ENCODE data around the gene FGF14. TPM values are rescaled to one million over a fixed set of nuclear protein-coding genes. Genes with fewer than 3 reads are reported as not detected.

The FGF14 gene
- total and polyA plus RNA-seq, 2 donors (not counting 3 experiments of a cell fraction or from before 2014, with no cell fraction given), result not detected

- no TSS peak for BruUV-seq (replicated peaks)
- no peak overlapping the region for H3K4me2 ChIP-seq (ENCODE audit: insufficient read depth, low read length)
- intact Hi-C loops (cut with micrococcal nuclease) (no loop called here), dilution Hi-C loops (cut with MboI; ENCODE audit: extremely low pct_ligation_motif_present, low sequenced_read_pairs) (no loop called here)
- H2AFZ ChIP-seq (ENCODE audit: low read depth, low read length), result no peak overlapping the region
- TF ChIP-seq MAX (IDR thresholded peaks at IDR 0.05; ENCODE audit: insufficient read depth, insufficient read length) (no peak), EZH2 (IDR thresholded peaks at IDR 0.05; ENCODE audit: borderline replicate concordance, low read depth, low read length, severe bottlenecking) (no peak), JUN (IDR thresholded peaks at IDR 0.05; ENCODE audit: borderline replicate concordance, insufficient read depth, insufficient read length, low read depth) (no peak), FOS (IDR thresholded peaks at IDR 0.05; ENCODE audit: borderline replicate concordance, insufficient read depth, low read length) (no peak), POLR2AphosphoS5 (IDR thresholded peaks at IDR 0.05; ENCODE audit: insufficient read depth, low read depth, low read length) (no peak), GATA2 (IDR thresholded peaks at IDR 0.05; ENCODE audit: insufficient read depth, insufficient read length, low read depth, low read length) (no peak), CTCF (IDR thresholded peaks at IDR 0.05; ENCODE audit: extremely low read depth in 1 of 2, insufficient read depth in 1 of 2, low read depth in 1 of 2, low read length in 2 of 2) (no peak), POLR2A (IDR thresholded peaks at IDR 0.05; ENCODE audit: low read depth, low read length) (no peak)
- ChIA-PET POLR2A (no interaction called here), CTCF (interaction anchor here (1.6 kb wide), 1 partner anchor 9 kb away, joined by 3 read pairs; no protein-coding TSS in a partner anchor)
- no peak overlapping the region for H3K9ac ChIP-seq (replicated peaks; ENCODE audit: extremely low read depth, insufficient read depth, low read length)
- H3K27ac ChIP-seq (ENCODE audit: insufficient read depth, low read depth, low read length), result no peak overlapping the region
- DNase-seq (ENCODE audit: low read depth, low spot score) (no peak), FAIRE-seq (no peak)
- no peaks in the 10 kb centered on the region for H3K79me2 ChIP-seq (ENCODE audit: control insufficient read depth, insufficient read depth, low read length)
- H3K9me1 ChIP-seq (replicated peaks; ENCODE audit: control insufficient read depth, extremely low read depth, insufficient read depth, low read length), result no peaks in the 10 kb centered on the region
- peaks cover 2 to 4% of the 10 kb centered on the region in 2 experiments for H3K27me3 ChIP-seq (ENCODE audit: control insufficient read depth in 2 of 2, insufficient read depth in 2 of 2, low read length in 2 of 2)
- no peaks in the 10 kb centered on the region for H3K36me3 ChIP-seq (ENCODE audit: control insufficient read depth in 2 of 2, extremely low read depth in 1 of 2, insufficient read depth in 2 of 2, low read length in 2 of 2)
- no peaks in the 10 kb centered on the region for H3K4me1 ChIP-seq (ENCODE audit: control insufficient read depth, extremely low read depth, insufficient read depth, low read length)
- no peaks in the 10 kb centered on the region for H3K9me3 ChIP-seq (replicated peaks; ENCODE audit: control insufficient read depth, insufficient read depth, low read length)
- no peak overlapping the region for H3K4me3 ChIP-seq (replicated peaks in 1 of 3; ENCODE audit: insufficient read depth in 1 of 3, low read depth in 1 of 3, low read length in 3 of 3)
- H4K20me1 ChIP-seq (replicated peaks; ENCODE audit: control insufficient read depth, extremely low read depth, insufficient read depth, low read length), result no peaks in the 10 kb centered on the region
Observed at GRCh38 chr13:101835920-101836319, 565.9 kb downstream of the FGF14 start.
